Kidney epithelial cell (primary cell): ENCODE results near the gene HYAL2. TPM values are rescaled to one million over a fixed set of nuclear protein-coding genes. Genes with fewer than 3 reads are reported as not detected.

Experiments used
- DNase-seq: peaks from one replicate; pipeline ENCODE4 v3.0.0-alpha.2; 2010; ENCODE audit warnings: low read depth
- H3K27me3 ChIP-seq: 2 replicates; pipeline ENCODE4 v1.6.0; 2011; ENCODE audit warnings: low read length; ENCODE audit not compliant: control insufficient read depth, insufficient read depth
- H3K36me3 ChIP-seq: 2 replicates; pipeline ENCODE4 v1.5.1; 2011; ENCODE audit warnings: low read length; ENCODE audit not compliant: control insufficient read depth, insufficient read depth
- H3K4me3 ChIP-seq: 2 replicates; pipeline ENCODE4 v1.5.1; 2011; ENCODE audit warnings: low read depth, mild to moderate bottlenecking, control low read depth, low read length
- CTCF ChIP-seq: IDR thresholded peaks from 2 replicates; pipeline ENCODE4 v1.5.1; 2011; ENCODE audit warnings: mild to moderate bottlenecking, moderate library complexity, low read length, control low read depth, inconsistent platforms; ENCODE audit not compliant: insufficient read depth, poor library complexity, severe bottlenecking
- total RNA-seq: library from RNA; depleted of rRNA; stranded (reverse); fragments of >200 nt; gene quantifications from 2 replicates; pipeline ENCODE4 v1.2.3, GENCODE V29; 2015

Gene HYAL2
- total RNA-seq, 1 donor from 2014 or later: 89.3 TPM

DNA sequence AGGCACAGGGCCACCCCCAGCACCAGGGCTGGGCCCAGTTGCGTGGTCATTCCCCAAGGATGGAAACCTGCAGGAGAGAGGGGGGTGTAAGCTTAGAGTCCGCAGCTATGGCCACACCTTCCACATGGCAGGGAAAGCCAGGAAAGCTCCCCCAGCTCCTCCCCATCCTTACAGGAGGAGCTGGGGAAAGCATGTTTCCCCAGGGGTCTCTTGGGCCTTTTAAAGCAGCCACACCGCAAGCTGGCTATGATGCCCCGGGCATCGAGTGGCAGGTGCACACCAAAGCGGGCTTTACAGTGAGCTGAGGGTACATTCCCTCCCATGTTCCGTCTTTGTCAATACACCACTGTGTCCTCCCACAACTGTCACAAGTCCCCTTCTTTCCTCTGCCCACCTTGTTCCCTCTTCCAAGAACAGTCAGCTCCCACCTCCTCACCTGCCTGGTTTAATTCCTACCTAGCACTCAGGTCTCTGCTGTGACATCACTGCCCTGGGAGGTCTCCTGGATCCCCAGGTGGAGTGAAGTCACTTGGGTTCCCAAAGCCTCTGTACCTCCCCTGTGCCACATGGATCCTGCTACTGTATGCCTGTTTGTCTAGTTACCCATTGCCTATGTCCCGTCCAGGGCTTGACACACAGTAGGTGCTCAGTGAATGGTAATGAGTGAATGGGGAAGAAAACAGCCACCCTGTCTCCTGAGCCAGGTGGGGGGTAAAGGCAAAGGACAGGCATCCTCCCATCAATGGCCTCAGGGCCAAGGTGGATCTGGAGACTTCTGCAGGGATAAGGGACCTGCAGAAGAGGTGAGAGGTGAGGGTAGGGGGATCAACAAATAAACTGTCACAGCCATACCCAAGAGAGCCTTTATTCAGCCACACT, 26.8 kb downstream of the HYAL2 start:
- Histone ChIP-seq H3K36me3 (no peaks in the 10 kb centered on the region), H3K27me3 (no peaks in the 10 kb centered on the region), H3K4me3 (no peak overlapping the region)
- DNase-seq: no peak
- TF ChIP-seq CTCF: no peak

DNA sequence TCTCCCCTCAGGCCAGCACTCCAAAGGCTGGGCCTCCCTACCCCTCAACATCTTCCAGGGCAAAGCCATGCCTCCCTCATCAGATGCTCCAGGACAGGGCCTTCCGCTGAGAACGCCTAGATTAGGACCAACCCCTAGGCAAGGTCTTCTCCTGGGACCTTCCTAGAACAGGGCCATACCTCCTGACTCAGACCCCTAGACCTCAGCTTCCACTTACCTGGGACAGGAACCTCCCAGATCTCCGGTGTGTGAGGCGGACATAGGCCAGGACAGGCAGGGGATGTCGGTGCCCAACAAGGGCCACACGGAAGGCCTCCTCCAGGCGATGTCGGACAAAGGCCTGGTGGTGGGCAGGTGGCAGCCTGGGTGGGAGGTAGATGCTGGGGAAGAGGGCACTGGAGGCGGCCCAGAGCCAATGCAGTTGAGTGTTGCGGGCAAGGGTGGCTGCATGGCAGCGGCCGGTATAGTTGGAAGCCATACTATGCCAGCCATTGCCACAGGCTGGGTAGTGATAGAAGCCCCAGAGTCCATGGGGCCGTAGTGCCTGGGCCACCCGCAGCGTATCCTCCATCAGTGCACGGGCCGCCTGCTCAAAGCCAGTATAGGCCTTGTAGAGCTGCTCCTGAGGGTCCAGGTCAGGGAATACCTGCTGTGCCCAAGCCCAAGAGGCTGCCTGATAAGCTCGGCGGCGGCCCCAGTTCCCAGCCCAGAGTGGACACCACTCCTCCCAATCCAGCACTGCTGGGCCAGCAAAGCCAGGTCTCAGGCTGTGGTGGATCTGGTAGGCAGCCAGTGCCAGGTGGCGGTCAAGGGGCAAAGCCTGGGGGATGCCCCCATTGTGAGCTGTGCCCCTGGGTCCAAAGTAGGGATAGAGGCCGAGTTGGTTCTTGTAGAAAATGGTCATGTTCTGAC, 27.8 kb downstream of the HYAL2 start:
- Histone ChIP-seq H3K27me3 (no peaks in the 10 kb centered on the region), H3K4me3 (no peak overlapping the region), H3K36me3 (no peaks in the 10 kb centered on the region)
- no peak for DNase-seq
- TF ChIP-seq CTCF: no peak

- no peak for DNase-seq
- H3K36me3 ChIP-seq: no peaks in the 10 kb centered on the region
- TF ChIP-seq CTCF: no peak
- no peak overlapping the region for H3K4me3 ChIP-seq
- no peaks in the 10 kb centered on the region for H3K27me3 ChIP-seq
These were observed 28.5 kb downstream of the HYAL2 start for GRCh38 chr3:50294089-50294488.

GRCh38 chr3:50293079-50293801, 29.3 kb downstream of the HYAL2 start:
- no peak for TF ChIP-seq CTCF
- Histone ChIP-seq H3K4me3 (no peak overlapping the region), H3K27me3 (no peaks in the 10 kb centered on the region), H3K36me3 (peaks cover 3% of the 10 kb centered on the region)
- DNase-seq: no peak

DNA sequence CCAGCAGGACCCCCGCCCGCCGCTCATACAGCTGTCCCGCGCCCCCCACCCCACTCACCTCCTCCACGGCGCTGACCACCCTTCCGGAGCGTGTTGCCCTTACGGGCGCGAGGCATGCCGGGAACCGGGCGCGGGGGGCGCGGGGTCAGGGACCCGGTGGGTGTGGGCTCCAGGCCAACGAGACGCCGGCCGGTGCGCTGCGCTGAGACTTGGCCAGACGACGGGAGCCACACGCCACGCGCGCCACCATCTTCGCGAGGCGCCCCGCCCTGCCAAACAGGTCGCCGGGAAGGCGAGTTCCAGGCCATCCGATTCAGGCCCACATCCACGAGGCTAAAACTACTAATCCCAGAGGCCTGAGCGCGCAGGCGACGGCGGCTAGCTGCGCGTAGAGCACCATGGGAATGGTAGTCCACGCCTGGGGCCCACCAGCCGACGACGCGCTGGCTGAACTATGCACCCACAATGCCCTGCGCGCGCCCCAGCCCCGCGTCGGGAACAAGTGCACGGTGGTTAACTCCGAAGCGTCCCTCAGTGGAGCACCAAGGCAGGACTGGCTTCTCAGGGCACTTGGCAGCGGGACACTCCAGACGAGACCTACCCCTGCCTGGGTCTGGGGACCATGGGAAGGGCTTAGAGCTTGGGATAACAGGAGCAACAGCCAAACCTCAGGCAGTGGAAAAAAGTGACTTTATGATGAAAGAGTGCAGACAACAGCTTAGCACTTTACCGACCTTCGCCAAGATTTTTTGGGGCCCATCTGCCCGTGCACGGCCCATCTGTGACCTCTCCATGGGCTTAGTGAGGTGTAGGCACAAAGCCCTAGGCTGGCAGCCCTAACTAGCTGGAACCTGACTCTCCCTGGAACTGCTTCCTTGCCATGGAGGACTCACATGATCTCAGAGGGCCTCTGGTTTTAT, 30.1 kb downstream of the HYAL2 start, which contains the start of gene IFRD2:
Gene IFRD2 (minus strand): TSS at position 271 of the 920 bp plus-strand sequence. CDS start 155 bp downstream, at position 116.
- Histone ChIP-seq H3K4me3 (peak within 1 kb of the TSS; percentile 89), H3K36me3 (peaks cover 3% of the 10 kb centered on the region), H3K27me3 (no peaks in the 10 kb centered on the region)
- peak; percentile 90 for DNase-seq
- no peak for TF ChIP-seq CTCF
